ENCODE results near the gene CCHCR1.

GRCh38 chr6:31125162-31125561 is 32.4 kb downstream of the CCHCR1 start:
- no peak for TF ChIP-seq CTCF (IDR thresholded peaks at IDR 0.05)
- TF ChIP-seq EP300 (IDR thresholded peaks at IDR 0.05): no peak
